Left ventricle myocardium inferior (tissue), 1 donor: ENCODE measurements around the gene BEAN1. TPM values are rescaled to one million over a fixed set of nuclear protein-coding genes. Genes with fewer than 3 reads are reported as not detected.

Source experiments
- DNase-seq: peaks from one replicate; pipeline ENCODE4 v3.0.0-alpha.2; 2020
- H3K27ac ChIP-seq: fragments of 200-600 bp; replicated peaks from 2 replicates; pipeline ENCODE4 v1.8.0; 2021
- H3K27me3 ChIP-seq: fragments of 200-600 bp; 2 replicates; pipeline ENCODE4 v1.8.0; 2021; ENCODE audit warnings: low read depth
- H3K36me3 ChIP-seq: fragments of 200-600 bp; 2 replicates; pipeline ENCODE4 v1.8.0; 2021
- H3K4me1 ChIP-seq: fragments of 200-600 bp; 2 replicates; pipeline ENCODE4 v1.8.0; 2021
- H3K4me3 ChIP-seq: fragments of 200-600 bp; 2 replicates; pipeline ENCODE4 v1.8.0; 2021; ENCODE audit warnings: mild to moderate bottlenecking, moderate library complexity
- H3K9me3 ChIP-seq: fragments of 200-600 bp; replicated peaks from 2 replicates; pipeline ENCODE4 v1.8.0; 2021
- CTCF ChIP-seq: fragments of 200-600 bp; IDR thresholded peaks from 2 replicates; pipeline ENCODE4 v1.8.0; 2021; ENCODE audit warnings: antibody characterized with exemption, mild to moderate bottlenecking, borderline replicate concordance
- intact Hi-C: fragments of 100-400 bp; cut with micrococcal nuclease; formaldehyde crosslinking; loops from one replicate; pipeline ENCODE4 v1.11.0; 2022
- total RNA-seq: library from RNA; stranded (reverse); fragmentation: NEBNext Ultra II Directional; extraction: Animal tissue kit (Norgen Biotek cat#: 25700); gene quantifications from one replicate; pipeline ENCODE4 v1.2.1, GENCODE V29; 2021
- donor health status: DM: no; HTN: yes; CAD: no; lungs with severe emphysema.

Gene BEAN1
- total RNA-seq, 1 donor from 2014 or later = 0.33 TPM

- intact Hi-C loops = no loop called here
- no peak for TF ChIP-seq CTCF
Observed at GRCh38 chr16:66467611-66468010, 40.5 kb downstream of the BEAN1 start.

GRCh38 chr16:66468321-66468965, 41.3 kb downstream of the BEAN1 start:
- no peak for TF ChIP-seq CTCF
- Histone ChIP-seq H3K4me3 (no peak overlapping the region), H3K36me3 (no peaks in the 10 kb centered on the region), H3K27ac (no peak overlapping the region), H3K9me3 (peaks cover 7% of the 10 kb centered on the region), H3K27me3 (no peaks in the 10 kb centered on the region), H3K4me1 (no peaks in the 10 kb centered on the region)
- intact Hi-C loops = no loop called here
- no peak for DNase-seq

More at GRCh38 chr16:66467611-66468010, 40.5 kb downstream of the BEAN1 start:
- Histone ChIP-seq H3K4me3 (no peak overlapping the region), H3K9me3 (peaks cover 7% of the 10 kb centered on the region), H3K36me3 (no peaks in the 10 kb centered on the region), H3K27me3 (no peaks in the 10 kb centered on the region), H3K4me1 (no peaks in the 10 kb centered on the region), H3K27ac (no peak overlapping the region)
- DNase-seq = no peak

- Histone ChIP-seq H3K36me3 (no peaks in the 10 kb centered on the region), H3K27ac (no peak overlapping the region), H3K4me3 (no peak overlapping the region), H3K9me3 (peaks cover 7% of the 10 kb centered on the region), H3K4me1 (no peaks in the 10 kb centered on the region), H3K27me3 (no peaks in the 10 kb centered on the region)
- no peak for TF ChIP-seq CTCF
- intact Hi-C loops = no loop called here
- DNase-seq = no peak
Observed at GRCh38 chr16:66469291-66469946, 42.3 kb downstream of the BEAN1 start.

- H3K36me3 ChIP-seq = no peaks in the 10 kb centered on the region
- no peak overlapping the region for H3K4me3 ChIP-seq
- H3K9me3 ChIP-seq = peaks cover 7% of the 10 kb centered on the region
- no peaks in the 10 kb centered on the region for H3K4me1 ChIP-seq
- H3K27ac ChIP-seq = no peak overlapping the region
- no peak for DNase-seq
- intact Hi-C loops = no loop called here
- TF ChIP-seq CTCF = no peak
- no peaks in the 10 kb centered on the region for H3K27me3 ChIP-seq
Observed at GRCh38 chr16:66469947-66470546, 43.0 kb downstream of the BEAN1 start.

- no peaks in the 10 kb centered on the region for H3K27me3 ChIP-seq
- no peak for DNase-seq
- no peak overlapping the region for H3K4me3 ChIP-seq
- no peak for TF ChIP-seq CTCF
- intact Hi-C loops = no loop called here
- H3K9me3 ChIP-seq = peaks cover 7% of the 10 kb centered on the region
- no peak overlapping the region for H3K27ac ChIP-seq
- H3K4me1 ChIP-seq = no peaks in the 10 kb centered on the region
- no peaks in the 10 kb centered on the region for H3K36me3 ChIP-seq
Observed at GRCh38 chr16:66470556-66470955, 43.5 kb downstream of the BEAN1 start.
